IMR-90 (cell line): Measurements from ENCODE around the gene CNDP1.

Experiments
- MAFK ChIP-seq: IDR thresholded peaks from 2 replicates; pipeline ENCODE4 v1.6.1; 2012; ENCODE audit warnings: low read depth, low read length, improper control_type of control experiment
- POLR2A ChIP-seq: IDR thresholded peaks from 2 replicates; pipeline ENCODE4 v1.6.1; 2012; ENCODE audit warnings: mild to moderate bottlenecking, low read depth, low read length
- TF ChIP-seq, protein P1 (sequence below): conservative IDR thresholded peaks from 2 replicates; pipeline ENCODE4 v1.5.1; 2012; ENCODE audit warnings: mild to moderate bottlenecking, low read depth, low read length, improper control_type of control experiment

DNA sequence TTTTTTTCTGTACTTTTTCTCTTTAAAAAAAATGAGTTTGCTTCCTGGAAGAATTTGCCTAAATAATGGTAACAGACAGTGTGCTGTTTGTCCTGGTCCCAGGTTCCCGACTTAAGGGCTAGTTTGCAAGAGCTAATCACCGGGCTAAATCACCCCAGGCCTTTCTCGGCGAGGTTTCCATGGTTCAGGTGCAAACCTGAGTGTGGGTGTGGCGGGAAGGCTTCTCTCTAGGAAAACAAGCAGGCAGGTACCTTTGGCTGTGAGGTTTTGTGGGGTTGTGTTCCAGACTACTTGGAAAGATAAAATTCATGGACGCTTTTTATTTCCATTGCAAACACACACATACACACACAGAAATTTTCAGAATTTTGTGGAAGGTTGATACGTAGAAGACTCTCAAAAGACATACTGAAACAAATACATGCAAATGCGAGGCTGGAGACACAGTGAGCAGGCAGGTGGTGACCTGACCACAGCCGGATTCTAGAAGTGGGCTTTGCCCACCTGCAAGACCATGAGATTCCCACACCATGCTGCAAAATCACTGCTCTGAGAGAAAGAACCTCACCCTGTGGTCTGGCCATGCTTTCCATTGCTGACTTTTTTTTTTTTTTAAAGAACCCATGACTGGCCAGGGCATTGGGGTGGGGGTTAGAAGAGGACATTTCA, 815 bp downstream of the CNDP1 start:
- TF ChIP-seq MAFK: no peak
- TF ChIP-seq POLR2A: no peak
- TF ChIP-seq, protein P1, sequence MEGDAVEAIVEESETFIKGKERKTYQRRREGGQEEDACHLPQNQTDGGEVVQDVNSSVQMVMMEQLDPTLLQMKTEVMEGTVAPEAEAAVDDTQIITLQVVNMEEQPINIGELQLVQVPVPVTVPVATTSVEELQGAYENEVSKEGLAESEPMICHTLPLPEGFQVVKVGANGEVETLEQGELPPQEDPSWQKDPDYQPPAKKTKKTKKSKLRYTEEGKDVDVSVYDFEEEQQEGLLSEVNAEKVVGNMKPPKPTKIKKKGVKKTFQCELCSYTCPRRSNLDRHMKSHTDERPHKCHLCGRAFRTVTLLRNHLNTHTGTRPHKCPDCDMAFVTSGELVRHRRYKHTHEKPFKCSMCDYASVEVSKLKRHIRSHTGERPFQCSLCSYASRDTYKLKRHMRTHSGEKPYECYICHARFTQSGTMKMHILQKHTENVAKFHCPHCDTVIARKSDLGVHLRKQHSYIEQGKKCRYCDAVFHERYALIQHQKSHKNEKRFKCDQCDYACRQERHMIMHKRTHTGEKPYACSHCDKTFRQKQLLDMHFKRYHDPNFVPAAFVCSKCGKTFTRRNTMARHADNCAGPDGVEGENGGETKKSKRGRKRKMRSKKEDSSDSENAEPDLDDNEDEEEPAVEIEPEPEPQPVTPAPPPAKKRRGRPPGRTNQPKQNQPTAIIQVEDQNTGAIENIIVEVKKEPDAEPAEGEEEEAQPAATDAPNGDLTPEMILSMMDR: no peak
